Fibroblast of skin of back (primary cell): ENCODE measurements around the gene BICD1.

ENCODE experiments used
- DNase-seq: peaks from one replicate; pipeline ENCODE4 v3.0.0-alpha.2; 2013

BICD1 gene

GRCh38 chr12:32285021-32285420, 178.4 kb downstream of the BICD1 start:
- DNase-seq, result no peak

DNA sequence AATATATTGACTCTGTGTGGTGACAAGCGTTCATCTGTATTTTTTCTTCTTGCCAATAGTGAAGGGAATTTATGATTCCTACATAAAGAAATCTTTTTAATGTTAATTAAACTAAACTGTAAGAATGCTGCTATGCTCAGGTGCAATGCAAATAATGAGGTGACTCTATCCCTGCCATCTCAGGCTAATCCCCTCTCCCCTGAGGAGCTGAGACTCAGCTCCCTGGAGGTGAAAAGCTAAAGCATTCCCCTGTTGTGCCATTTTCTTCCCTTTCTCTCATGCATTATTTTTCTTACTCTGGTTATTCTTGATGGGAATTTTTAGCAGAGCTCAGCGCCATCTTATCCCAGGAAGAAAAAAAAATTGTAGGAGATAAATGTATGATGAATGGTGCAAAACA, 178.8 kb downstream of the BICD1 start:
- DNase-seq, result no peak

DNA sequence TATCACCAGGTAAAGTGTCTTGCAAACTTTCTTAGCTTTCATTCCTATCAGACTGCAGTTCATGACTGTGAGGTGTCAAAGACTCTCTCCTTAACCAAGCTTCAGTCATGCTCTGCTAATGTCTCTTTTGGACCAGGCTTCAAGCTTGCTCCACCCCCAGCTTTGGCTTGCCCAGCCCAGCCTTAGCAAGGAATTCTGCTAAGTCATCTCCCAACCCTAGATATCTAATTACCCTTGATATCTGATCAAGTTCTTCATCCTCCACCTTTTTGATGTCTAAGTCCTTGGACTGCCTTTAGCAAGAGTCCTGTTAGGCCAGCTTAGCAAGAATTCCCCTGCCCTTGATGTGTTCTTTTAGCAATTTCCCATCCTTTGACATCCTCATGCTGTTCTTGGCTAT, 183.8 kb downstream of the BICD1 start:
- DNase-seq, result no peak

DNA sequence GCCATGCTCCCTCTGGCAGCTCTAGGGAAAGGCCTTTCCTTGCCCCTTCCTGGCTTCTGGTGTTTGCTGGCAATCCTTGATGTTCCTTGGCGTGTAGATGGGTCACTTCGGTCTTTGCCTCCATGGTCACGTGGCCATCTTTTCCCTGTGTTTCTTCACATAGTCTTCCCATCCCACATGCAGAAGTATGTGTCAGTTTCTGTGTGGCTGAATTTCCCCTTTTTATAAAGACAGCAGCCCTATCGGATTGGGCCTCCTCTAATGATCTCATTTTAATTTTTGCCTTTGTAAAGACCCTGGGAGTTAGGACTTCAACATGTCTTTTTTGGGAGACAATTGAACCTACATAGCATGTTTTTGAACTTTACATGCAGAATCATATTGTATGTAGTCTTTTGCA, 185.5 kb downstream of the BICD1 start:
- no peak for DNase-seq

GRCh38 chr12:32293808-32294419, 187.3 kb downstream of the BICD1 start:
- DNase-seq, result no peak

DNA sequence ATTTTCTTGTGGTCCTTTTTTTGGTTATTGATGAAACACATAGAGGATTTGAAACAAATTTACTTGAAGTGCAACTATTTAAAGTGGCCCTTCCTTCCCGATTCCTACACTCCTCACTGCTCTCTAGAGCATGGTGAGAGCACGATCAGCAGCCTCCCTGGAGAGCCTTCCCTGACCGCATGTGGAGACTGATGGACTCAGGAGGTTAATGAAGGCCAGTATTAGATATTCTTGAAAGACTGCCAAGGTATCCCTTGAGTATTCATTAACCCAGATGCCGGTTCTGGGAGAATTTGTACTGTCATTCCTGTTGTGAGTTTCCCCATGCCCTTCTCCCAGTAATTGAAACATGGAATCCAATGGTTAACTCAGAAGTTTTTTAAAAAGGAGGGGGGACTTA, 189.9 kb downstream of the BICD1 start:
- DNase-seq, result no peak

GRCh38 chr12:32298917-32299316, 192.3 kb downstream of the BICD1 start:
- DNase-seq, result no peak

DNA sequence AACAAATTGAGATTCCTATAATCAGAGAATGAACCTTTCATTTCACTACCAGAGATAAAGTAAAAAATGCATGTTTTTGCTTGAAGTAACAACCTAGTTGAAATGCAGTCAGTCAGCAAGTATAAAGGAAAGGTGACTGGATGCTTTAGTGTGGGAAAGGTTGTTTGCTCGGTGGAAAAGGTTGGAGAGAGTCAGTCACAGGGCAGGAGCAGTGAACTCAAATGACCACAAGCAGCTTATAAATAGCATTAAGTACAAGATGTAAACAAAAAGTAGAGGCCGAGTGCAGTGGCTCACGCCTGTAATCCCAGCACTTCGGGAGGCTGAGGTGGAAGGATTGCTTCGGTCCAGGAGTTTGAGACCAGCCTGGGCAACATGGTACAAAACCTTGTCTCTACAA, 194.6 kb downstream of the BICD1 start:
- no peak for DNase-seq

GRCh38 chr12:32302218-32303173, 195.8 kb downstream of the BICD1 start:
- peak; percentile 25 for DNase-seq

GRCh38 chr12:32303174-32303549, 196.5 kb downstream of the BICD1 start:
- DNase-seq, result no peak

GRCh38 chr12:32305163-32305562, 198.5 kb downstream of the BICD1 start:
- DNase-seq, result peak; percentile 33

GRCh38 chr12:32307326-32307725, 200.7 kb downstream of the BICD1 start:
- no peak for DNase-seq

GRCh38 chr12:32309811-32310736, 203.4 kb downstream of the BICD1 start:
- no peak for DNase-seq

DNA sequence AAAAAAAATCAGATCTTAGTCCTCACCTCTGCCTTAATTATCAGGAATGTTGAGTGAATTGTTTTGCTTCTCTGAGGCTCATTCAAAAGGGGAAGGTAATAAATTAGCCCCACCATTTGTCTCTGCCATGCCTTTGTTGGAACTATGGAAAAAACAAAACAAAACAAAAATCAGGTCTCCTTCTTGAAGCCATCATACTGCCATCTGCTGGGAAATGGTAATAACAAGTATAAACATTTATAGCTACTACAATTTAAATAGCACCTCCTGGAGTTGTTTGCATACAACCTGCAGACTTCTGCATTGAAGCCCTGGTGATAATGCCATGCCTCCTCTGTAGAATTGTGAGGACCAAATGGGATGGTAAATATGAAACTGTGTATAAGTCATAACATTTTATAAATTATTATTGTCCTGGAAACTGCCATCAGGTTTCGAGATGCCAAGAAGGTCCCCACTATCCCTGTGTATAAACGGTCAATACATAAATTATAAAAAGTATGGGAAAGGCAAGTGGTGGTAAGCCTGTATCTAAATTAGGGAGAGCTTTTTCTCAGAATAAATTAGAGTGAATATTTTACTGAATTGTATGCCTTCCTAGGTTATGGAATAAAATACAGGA, 205.5 kb downstream of the BICD1 start:
- DNase-seq, result peak; percentile 62

DNA sequence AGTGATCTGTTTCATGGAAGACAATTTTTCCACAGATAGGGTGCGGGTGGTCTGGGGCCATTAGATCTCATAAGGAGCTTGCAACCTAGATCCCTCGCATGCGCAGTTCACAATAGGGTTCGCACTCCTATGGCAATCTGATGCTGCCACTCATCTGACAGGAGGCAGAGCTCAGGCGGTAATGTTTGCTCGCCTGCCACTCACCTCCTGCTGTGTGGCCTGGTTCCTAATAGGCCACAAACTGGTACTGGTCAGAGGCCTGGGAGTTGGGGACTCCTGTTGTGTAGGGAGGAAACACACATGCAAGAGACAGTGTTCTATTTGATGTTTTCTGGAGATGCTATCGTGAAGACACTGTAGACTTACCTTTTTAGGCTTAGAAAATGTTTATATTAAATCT, 215.7 kb downstream of the BICD1 start:
- DNase-seq, result no peak

DNA sequence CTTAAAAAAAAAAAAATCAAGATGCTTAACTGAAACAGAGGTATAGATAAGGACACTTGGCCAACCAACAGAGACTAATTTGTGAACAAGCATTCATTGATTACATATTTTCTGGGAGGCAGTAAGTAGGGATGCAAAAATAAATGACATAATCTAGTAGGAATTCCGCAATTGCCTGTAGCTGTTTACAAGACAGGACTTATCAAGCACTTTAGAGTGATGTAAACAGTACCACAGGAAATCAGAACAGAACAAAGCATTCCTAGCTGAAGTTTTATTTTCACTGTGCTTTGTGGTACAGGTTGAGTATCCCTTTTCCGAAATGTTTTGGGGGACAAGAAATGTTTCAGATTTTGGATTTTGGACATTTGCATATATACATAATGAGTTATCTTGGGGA, 224.5 kb downstream of the BICD1 start:
- no peak for DNase-seq

DNA sequence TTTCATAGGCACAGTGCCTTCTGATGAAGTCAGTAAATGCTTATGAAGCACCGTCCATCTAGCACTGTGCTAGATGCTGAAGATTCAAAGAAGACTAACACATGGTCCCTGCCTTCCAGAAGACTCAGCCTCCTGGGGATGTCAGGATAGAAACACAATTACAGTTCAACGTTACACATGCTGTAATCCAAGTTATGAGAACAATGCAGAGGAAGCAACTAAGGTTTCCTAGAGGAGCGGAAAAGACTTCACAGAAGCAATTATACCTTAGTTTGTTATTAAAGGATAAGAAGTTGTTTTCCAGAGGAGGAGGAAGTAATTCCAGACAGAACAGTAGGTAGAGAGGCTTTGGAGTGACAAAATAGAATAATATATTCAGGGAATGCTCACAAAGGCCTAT, 225.8 kb downstream of the BICD1 start:
- DNase-seq, result no peak

GRCh38 chr12:32334371-32334777, 227.7 kb downstream of the BICD1 start:
- DNase-seq, result no peak

- DNase-seq, result no peak
Observed at GRCh38 chr12:32336261-32336660, 229.6 kb downstream of the BICD1 start.

GRCh38 chr12:32343496-32343895, 236.8 kb downstream of the BICD1 start:
- no peak for DNase-seq

DNA sequence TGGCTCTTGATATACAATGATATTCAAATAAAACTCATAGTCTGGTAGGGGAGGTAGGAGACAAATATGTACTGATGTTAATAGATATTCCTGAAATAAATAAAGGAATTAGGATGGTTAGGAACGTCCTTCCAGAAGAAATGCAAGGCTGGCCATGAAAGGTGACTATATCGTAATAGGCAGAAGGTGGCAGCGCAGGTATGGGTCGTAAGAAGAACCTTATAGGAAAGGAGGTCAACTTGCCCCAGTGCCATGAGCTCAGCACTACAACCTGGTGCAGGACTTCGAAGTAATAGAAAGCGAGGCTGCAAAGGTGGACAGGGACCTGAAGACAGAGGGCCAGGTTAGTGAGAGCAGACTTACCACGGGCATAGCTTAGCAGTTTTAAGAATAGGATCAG, 237.4 kb downstream of the BICD1 start:
- DNase-seq, result no peak

DNA sequence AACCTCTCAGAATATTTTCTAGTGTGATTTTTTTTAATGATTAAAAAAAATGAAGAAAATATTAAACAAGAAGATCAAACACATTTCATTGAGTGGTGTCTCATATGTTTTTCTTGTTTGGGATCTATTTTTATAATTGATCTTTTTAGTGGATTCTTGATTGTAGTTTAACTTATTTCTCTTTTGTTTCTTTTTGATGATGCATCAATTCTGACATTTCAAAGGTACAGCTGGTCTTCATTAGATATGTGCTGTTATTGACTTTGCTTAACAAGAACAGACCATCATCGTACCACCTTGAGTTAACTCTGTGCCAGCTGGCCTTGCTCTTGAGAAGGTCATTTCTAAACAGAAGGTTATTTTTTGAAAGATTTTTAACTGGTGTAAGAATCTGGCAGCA, 246.9 kb downstream of the BICD1 start:
- DNase-seq, result no peak
